Jurkat, Clone E6-1 (cell line): ENCODE results near the gene COPZ1.
A peak's percentile ranks its signal among the peaks of the same experiment; 100 is the strongest.
"Not testable (repeated sequence)": the region's sequence is repeated elsewhere in the genome, so short reads cannot be mapped to it uniquely, and the experiment has no call there.

Experiments
- DNase-seq: peaks from one replicate; pipeline ENCODE4 v3.0.0-alpha.2; 2011; ENCODE audit warnings: low read depth, low spot score
- H3K4me3 ChIP-seq: 2 replicates; pipeline ENCODE4 v1.5.1; 2011; ENCODE audit warnings: mild to moderate bottlenecking, low read length, control low read depth, moderate library complexity

COPZ1 gene

GRCh38 chr12:54292931-54293241, 32.0 kb upstream of the COPZ1 start:
- H3K4me3 ChIP-seq = no peak overlapping the region
- no peak for DNase-seq

- no peak overlapping the region for H3K4me3 ChIP-seq
- DNase-seq = peak; percentile 53
Observed at GRCh38 chr12:54294152-54294952, 30.6 kb upstream of the COPZ1 start.

- no peak overlapping the region for H3K4me3 ChIP-seq
- no peak for DNase-seq
Observed at GRCh38 chr12:54294953-54295566, 29.9 kb upstream of the COPZ1 start.

GRCh38 chr12:54296393-54297099, 28.4 kb upstream of the COPZ1 start:
- H3K4me3 ChIP-seq = no peak overlapping the region
- no peak for DNase-seq

GRCh38 chr12:54298904-54299303, 26.0 kb upstream of the COPZ1 start:
- DNase-seq = no peak
- H3K4me3 ChIP-seq = no peak overlapping the region

GRCh38 chr12:54299515-54300224, 25.3 kb upstream of the COPZ1 start:
- H3K4me3 ChIP-seq = no peak overlapping the region
- DNase-seq = no peak

- no peak for DNase-seq
- H3K4me3 ChIP-seq = no peak overlapping the region
Observed at GRCh38 chr12:54300225-54300731, 24.7 kb upstream of the COPZ1 start.

GRCh38 chr12:54300732-54301427, 24.1 kb upstream of the COPZ1 start, which contains the start of gene NFE2:
NFE2 (minus strand) TSS chr12:54301015; CDS start chr12:54295248, 5,767 bp downstream.
- no peak for DNase-seq
- no peak within 1 kb of the TSS for H3K4me3 ChIP-seq

- DNase-seq = no peak
- no peak overlapping the region for H3K4me3 ChIP-seq
Observed at GRCh38 chr12:54301428-54302048, 23.4 kb upstream of the COPZ1 start.

GRCh38 chr12:54303640-54304039, 21.3 kb upstream of the COPZ1 start:
- H3K4me3 ChIP-seq = peak overlapping the region; percentile 32
- DNase-seq = no peak

GRCh38 chr12:54304187-54304810, 20.6 kb upstream of the COPZ1 start:
- peak overlapping the region; percentile 32 for H3K4me3 ChIP-seq
- peak; percentile 95 for DNase-seq

- no peak overlapping the region for H3K4me3 ChIP-seq
- peak; percentile 53 for DNase-seq
Observed at GRCh38 chr12:54306925-54307741, 17.8 kb upstream of the COPZ1 start.

- no peak for DNase-seq
- no peak overlapping the region for H3K4me3 ChIP-seq
Observed at GRCh38 chr12:54311051-54311450, 13.9 kb upstream of the COPZ1 start.

GRCh38 chr12:54312309-54312708, 12.6 kb upstream of the COPZ1 start:
- DNase-seq, H3K4me3 ChIP-seq: not testable (repeated sequence)

GRCh38 chr12:54321363-54321762, 3.6 kb upstream of the COPZ1 start:
- DNase-seq = no peak
- no peak overlapping the region for H3K4me3 ChIP-seq

- H3K4me3 ChIP-seq = peak overlapping the region; percentile 99
- not testable (repeated sequence) for DNase-seq
Observed at GRCh38 chr12:54325442-54326109, 645 bp downstream of the COPZ1 start.
